Activated T-cell treated with anti-CD3 and anti-CD28 coated beads for 4 hours (primary cell): Measurements from ENCODE around the gene SLC35D3.
"Not testable (repeated sequence)": the region's sequence is repeated elsewhere in the genome, so short reads cannot be mapped to it uniquely, and the experiment has no call there.

Experiments
- DNase-seq: peaks from one replicate; pipeline ENCODE4 v3.0.0-alpha.2; 2020

SLC35D3 gene

DNA sequence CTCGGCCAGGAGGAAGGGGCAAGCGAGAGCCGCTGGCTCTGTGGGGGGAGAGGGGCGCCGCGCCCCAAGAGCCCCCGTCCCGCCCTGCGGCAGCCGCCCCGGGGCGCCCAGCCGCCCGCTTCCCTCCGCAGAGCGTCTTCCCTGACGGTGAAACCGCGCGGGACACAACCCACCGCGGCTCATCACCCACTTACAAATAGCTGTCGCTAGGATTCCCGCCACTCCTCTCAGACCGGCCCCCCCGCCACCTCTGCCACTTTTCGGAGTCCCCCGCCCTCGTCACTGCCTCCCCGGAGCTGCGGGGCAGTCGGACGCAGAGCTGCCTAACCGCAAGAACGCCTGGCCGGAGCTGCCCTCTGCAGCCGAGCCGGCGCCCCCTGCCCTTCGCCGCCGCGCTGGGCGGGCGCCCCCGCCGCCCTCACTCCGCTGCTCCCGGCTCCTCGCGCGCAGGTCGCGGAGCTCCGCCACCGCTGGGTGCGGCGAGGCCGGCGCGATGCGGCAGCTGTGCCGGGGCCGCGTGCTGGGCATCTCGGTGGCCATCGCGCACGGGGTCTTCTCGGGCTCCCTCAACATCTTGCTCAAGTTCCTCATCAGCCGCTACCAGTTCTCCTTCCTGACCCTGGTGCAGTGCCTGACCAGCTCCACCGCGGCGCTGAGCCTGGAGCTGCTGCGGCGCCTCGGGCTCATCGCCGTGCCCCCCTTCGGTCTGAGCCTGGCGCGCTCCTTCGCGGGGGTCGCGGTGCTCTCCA is at the start of gene SLC35D3:
TSS of gene SLC35D3 (plus strand) at position 366 of the 749 bp plus-strand sequence. CDS start at position 494, 128 bp downstream.
- DNase-seq: no peak

DNA sequence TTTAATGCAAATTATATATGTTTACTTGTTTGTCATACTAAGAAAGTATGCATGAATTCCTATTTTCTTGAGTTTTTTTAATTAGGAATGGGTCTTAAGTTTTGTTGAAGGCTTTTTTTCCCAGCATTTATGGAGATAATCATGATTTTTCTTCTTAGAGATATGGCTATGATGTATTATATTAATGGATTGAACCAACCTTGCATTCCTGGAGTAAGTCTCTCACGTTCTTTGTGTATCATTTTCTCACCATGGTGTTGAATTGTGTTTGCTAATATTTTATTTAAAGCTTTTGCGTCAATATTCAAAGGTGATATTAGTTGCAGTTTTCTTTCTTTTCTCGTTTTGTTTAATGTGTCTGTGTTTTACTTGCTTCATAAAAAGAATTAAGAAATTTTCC is 48.4 kb upstream of the SLC35D3 start:
- DNase-seq: no peak

DNA sequence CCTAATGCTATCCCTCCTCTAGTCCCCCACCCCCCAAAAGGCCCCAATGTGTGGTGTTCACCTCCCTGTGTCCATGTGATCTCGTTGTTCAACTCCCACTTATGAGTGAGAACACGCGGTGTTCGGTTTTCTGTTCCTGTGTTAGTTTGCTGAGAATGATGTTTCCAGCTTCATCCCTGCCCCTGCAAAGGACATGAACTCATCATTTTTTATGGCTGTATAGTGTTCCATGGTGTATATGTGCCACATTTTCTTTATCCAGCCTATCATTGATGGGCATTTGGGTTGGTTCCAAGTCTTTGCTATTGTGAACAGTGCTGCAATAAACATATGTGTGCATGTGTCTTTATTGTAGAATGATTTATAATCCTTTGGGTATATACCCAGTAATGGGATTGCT is 45.6 kb upstream of the SLC35D3 start:
- not testable (repeated sequence) for DNase-seq

DNA sequence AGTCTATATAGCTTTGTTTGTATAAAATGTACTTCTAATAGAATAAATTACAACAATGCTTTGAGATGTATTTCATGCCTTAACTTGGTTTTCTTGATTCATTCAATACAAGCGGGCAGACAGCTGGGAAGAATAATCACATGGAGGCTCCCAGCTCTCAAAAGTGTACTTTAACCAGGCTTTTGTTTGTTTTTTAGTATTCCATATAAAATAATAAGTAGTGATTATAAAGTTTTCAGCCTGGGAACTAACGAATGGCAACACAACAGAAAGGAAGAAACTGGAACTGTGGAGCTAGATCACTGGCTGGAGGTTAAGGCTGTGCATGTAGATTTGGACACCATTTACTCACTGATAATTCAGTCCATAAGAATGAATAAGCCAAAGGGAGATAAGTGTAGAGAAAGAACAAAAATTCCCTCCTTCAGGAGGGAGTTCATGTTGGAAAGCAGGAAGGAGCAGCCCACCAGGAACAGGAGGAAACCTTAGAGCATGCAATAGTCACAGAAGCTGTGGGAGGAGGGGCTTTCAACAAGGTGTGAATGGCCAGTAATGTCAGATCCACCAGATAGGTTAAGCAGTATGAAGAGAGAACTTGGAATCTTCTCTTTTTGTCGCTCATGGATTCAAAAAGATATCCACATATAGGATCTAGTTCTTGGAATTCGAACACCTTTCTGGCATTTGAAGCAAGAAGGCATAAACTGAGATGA is 41.2 kb upstream of the SLC35D3 start:
- DNase-seq: no peak

- no peak for DNase-seq
These were observed 36.0 kb upstream of the SLC35D3 start for GRCh38 chr6:136886091-136886490.

DNA sequence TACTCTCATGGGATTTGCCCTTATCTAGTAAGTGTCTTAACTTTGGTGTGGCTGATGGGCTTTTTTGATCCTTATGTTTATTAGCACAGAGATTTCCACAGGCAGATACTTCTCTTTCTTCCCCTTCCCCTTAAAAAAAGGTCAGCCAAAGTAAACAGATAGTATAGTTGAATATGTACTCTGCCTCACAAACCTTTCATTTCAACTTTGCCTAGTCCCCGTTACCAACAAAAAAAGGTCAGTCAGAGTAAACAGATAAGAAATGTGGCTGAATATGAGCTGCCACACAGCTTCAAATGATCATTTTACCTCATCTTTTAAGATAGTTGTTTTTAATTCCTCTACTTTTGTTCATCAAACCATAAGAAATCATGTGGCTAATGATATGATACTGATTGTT is 34.1 kb upstream of the SLC35D3 start:
- DNase-seq: no peak

DNA sequence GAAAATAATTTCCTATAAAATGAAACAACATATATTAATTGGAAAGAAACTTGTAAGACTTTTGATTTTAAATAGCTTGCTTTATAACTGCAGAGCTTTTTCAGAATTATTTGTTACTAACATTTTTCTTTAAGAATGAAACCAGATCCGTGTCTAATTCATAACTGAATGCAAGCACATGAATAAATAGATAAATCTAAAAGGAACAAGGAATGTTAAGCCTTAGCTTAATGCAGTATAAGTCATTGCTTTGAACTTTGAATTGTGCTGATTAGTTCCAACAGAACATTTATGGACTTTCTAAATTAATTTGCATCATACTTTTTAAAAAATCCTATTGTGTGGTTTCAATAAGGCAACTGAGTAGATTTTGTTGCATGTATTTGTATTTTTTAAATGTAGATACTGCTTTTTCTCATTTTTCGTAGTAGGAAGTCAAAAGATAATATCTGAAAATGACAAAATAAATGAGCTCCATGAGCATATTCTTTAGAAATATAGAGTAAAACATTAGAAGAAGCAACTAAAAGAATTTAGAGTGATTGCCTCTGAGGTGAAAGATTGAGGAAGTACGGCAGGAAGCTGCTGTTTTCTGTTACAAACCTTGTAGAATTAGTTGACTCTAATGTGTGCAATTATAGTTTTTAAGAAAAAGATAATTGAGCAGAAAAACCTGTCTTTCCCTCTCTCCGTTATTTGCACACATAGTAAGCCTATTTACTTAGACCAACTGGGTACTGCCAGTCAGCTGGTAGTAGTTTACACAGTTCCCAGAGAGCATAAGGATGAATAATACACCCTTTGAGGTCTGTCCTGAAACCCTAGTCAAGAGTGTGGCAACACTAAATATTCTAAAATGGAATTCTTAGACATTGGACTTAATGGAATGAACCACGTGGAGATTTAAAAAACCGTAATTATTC is 32.6 kb upstream of the SLC35D3 start:
- no peak for DNase-seq

DNA sequence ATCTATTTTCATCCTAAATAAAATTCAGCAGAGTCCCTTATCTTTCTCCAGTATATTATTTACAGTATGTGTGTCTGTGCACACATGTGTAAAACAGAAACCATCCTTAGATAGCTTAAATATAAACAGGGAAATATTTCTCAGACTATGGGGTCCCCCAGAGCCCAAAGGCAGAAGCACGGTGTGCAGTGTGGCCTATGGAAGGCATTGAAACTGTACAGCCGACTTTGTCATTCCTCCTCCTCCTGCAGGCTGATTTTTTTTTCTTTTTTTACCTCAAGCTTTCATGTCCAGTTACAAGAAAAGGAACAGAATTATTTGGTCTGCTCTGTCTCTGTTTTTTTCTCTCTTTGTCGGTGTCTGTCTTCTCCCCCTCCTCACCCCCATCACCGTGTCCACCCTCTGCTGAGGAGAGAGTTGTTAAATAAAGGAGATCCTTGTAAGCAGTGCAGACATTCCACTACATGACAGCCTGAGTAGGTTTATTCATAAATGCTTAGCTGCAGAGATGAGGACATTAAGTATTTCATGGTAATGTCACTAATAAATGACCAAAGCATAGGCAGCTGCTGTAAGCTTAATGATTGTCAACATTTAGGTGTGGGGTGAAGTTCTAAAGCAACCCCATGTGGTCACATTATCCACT is 31.8 kb upstream of the SLC35D3 start:
- no peak for DNase-seq

DNA sequence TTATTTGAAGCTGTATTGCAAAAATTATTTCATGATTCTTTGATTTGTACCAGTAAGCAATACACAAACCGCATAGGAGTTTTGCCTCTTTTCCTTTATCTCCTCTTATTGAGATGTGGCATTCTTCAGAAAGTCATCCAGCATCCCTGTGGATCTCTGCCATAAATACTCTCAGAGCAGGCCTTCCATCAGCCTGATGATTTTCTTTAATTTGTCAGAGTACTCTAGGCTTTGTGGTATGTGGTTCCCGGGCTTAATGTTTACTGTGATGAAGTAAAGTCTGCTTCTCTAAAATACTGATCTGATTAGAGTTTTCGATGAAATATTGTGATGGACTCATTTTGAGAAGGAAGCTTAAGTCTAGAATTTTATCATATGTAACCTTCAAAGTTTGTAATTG is 31.1 kb upstream of the SLC35D3 start:
- DNase-seq: no peak

GRCh38 chr6:136893187-136893586 is 28.9 kb upstream of the SLC35D3 start:
- no peak for DNase-seq

- no peak for DNase-seq
These were observed 26.2 kb upstream of the SLC35D3 start for GRCh38 chr6:136895901-136896300.

- DNase-seq: no peak
These were observed 25.0 kb upstream of the SLC35D3 start for GRCh38 chr6:136897071-136897470.

- no peak for DNase-seq
These were observed 20.8 kb upstream of the SLC35D3 start for GRCh38 chr6:136901212-136901784.

DNA sequence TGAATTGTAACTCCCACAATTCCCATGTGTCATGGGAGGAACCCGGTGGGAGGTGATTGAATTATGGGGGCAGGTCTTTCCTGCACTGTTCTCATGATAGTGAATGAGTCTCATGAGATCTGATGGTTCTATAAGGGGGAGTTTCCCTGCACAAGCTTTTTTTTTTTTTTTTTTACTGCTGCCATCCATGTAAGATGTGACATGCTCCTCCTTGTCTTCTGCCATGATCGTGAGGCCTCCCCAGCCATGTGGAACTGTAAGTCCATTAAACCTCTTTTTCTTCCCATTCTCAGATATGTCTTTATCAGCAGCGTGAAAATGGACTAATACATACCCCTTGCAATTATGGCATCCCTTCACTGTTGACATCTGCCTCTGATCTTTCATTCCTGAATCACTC is 17.6 kb upstream of the SLC35D3 start:
- DNase-seq: not testable (repeated sequence)

DNA sequence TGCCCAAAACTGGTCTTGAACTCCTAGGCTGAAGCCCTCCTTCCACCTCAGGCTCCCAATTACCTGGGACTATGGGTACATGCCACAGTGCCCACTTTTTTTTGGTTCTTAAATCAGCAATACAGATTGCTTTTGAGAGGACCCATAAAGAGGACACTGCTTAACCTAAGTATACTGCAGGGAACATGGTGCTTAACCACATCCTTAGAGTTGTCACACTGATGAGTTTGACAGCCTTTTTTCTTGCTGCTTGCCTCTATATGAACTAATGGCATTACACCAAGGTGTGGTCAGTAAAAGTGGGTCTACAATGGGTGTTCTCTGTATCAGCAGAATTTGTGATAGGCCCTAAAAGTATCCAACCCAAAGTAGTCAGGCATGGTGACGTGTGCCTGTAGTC is 7.2 kb upstream of the SLC35D3 start:
- DNase-seq: no peak

DNA sequence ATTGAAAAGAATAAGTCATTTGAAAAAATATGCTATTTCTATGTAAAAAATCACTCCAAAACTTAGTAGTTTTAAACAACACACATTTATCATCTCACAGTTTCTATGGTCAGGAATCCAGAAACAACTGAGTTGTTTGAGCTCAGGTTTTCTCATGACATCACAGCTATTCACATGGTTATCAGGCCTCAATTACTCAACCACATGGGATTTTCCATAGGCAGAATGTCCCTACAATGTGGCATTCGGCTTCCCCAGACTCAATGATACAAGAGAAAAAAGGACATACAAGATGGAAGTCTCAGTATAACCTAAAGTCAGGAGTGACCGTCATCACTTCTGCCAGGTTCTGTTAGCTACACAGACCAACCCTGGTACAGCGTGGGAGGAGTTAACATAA is 3.4 kb upstream of the SLC35D3 start:
- DNase-seq: no peak

DNA sequence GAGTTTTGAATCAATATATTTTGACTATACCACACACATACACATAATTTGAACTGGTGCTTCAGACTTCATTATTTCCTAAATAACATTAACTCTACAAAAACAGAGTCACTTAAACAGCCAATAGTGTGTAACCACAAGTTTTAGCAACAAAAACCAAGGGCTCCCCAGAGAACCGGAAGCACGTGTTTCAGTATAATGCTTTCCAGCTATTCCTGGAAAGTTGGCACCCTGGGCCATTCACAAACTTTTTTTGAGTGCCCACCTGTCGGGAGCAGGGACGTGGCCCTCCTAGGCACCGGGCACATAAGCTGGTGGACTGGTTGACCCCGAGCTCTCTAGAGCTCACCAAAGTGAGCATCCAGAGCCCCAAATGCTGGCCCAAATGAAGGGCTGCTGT is 1.9 kb upstream of the SLC35D3 start:
- no peak for DNase-seq

DNA sequence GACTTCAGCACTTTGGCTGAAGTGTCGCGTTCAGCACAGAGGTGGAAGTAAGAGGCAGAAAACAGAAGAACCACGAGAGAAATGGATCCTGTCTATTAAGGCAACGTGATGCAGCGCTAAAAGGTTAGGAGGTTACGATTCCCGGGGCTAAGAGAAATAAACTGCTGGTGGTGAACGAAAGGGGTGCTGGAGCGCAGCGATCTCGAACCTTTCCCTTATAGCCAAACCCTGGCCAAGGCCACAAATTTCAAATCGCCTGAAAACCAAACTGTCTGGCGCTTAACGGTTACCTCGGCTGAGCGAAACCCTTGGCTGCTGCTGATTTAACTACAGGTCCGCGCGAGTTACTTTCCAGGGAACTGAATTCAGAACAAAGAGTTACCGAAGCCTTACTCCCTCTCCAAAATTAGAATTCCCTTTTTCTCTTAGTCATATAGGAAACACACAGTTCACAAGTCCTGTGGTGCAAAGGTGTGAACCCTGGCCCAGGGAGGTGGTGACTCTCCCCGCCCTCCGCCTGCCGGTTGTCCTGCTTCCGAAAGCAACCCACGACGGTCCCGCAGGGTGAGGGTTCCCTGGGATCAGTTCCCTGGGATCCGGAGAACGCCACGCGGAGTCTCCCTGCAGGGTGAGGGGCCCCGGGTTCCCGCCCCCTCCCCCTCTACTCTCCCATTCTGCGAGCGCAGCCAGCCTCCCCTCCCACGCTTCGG is 1.3 kb upstream of the SLC35D3 start:
- no peak for DNase-seq

GRCh38 chr6:136921381-136921935 is 643 bp upstream of the SLC35D3 start:
- no peak for DNase-seq

DNA sequence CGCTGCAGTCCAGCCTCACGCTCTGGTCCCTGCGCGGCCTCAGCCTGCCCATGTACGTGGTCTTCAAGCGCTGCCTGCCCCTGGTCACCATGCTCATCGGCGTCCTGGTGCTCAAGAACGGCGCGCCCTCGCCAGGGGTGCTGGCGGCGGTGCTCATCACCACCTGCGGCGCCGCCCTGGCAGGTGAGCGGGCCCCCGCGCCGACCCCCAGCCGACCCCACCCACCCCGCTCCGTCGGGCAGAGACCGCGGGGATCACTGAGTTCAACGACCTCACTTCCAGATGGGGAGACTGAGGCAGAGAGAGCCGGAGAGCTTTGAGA is 545 bp downstream of the SLC35D3 start:
- DNase-seq: no peak

DNA sequence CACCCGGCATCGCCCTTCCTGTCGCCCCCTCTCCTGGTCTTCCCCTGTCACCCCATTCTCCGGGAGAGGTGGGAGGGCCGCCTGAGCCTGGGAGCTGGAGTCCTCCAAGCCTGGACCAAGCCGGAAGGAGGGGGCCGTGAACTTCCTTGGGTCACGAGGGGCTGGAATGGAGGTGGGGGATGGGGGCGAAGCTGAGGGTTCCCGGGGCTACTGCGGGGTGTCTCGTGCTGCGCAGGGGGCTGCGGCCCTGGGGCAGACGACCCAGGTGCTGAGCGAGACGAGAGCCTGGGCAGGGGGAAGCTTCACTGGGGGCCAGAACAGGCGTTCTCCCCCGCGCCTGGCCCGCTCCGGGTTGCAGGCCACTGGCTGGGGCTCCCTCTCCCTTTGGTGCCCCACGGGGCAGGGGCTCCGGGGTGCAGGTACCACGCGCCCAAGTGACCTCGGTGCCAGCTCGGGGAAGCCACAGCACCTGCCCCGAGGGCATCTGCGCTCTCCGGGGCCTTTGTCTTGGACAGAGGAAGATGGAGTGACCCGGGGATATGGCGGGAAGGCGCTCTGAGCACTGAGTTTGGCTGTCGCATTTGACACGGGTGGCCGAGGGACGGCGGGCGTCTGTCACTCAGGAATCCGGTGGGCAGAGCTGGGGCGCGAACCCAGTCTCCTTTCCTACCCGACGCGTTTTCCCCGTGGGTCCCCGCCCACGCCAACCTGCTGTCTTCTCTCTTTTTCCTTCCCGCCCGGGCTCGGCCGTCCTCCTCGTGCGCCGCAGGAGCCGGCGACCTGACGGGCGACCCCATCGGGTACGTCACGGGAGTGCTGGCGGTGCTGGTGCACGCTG is 1.2 kb downstream of the SLC35D3 start:
- no peak for DNase-seq
